ENCODE data around the gene CALCR.

GRCh38 chr7:93453262-93453661 lies 121.3 kb downstream of the CALCR start:
- no peak for TF ChIP-seq POLR2A (IDR thresholded peaks at IDR 0.05)
- TF ChIP-seq CTCF (IDR thresholded peaks at IDR 0.05) = no peak
